ENCODE measurements around the gene MDM2. TPM values are rescaled to one million over a fixed set of nuclear protein-coding genes. Genes with fewer than 3 reads are reported as not detected.

Gene MDM2
- total and polyA plus RNA-seq, 10 of the 15 experiments (the other 5 are each of a cell fraction or from before 2014, with no cell fraction given), result 48.2 to 174 (median 85.0) TPM

- no peak for ATAC-seq
- FAIRE-seq, result no peak
- Histone ChIP-seq H3K4me2 (ENCODE audit: control insufficient read depth, insufficient read depth) (no peak overlapping the region), H3K79me2 (ENCODE audit: control insufficient read depth, insufficient read depth, low read length) (no peaks in the 10 kb centered on the region), H2AFZ (ENCODE audit: control insufficient read depth, low read depth, low read length) (no peak overlapping the region), H3K4me3 (no peak overlapping the region), H3K36me3 (ENCODE audit: control insufficient read depth in 2 of 2, insufficient read depth in 2 of 2, low read length in 1 of 2) (peaks cover 0 to 3% of the 10 kb centered on the region in 2 experiments; a peak in 1 of 4 replicates), H3K9me3 (replicated peaks; ENCODE audit: control insufficient read depth, insufficient read depth, low read length) (no peaks in the 10 kb centered on the region), H3K27me3 (replicated peaks in 1 of 2; ENCODE audit: control insufficient read depth in 2 of 2, insufficient read depth in 2 of 2, low read length in 1 of 2) (no peaks in the 10 kb centered on the region), H4K20me1 (ENCODE audit: control insufficient read depth, insufficient read depth) (no peaks in the 10 kb centered on the region), H3K27ac (ENCODE audit: control insufficient read depth, insufficient read depth) (no peak overlapping the region), H3K4me1 (ENCODE audit: control insufficient read depth, insufficient read depth, low read length) (no peaks in the 10 kb centered on the region), H3K9ac (ENCODE audit: control insufficient read depth, insufficient read depth, low read length) (no peak overlapping the region)
- ChIA-PET CTCF (interaction anchor here (1.0 kb wide), 1 partner anchor 9 kb away, joined by 4 read pairs; no protein-coding TSS in a partner anchor), SMC1A (ENCODE audit: uncharacterized antibody, unreplicated experiment) (interaction anchor here (1.7 kb wide), 1 partner anchor 11 kb away, joined by 6 read pairs; no protein-coding TSS in a partner anchor), POLR2A (interaction anchor here (0.6 to 1.1 kb wide), 2 partner anchors 14 to 201 kb away, joined by 3 to 4 read pairs; no protein-coding TSS in a partner anchor), RAD21 (ENCODE audit: unreplicated experiment) (no interaction called here)
- TSS peak; percentile 38 for BruUV-seq (replicated peaks)
- WGBS (ENCODE audit: insufficient coverage, insufficient replicate concordance, low lambda C conversion rate, missing lambda C conversion rate), result 96% methylated on average over 3 of the region's 3 CpGs
- in situ Hi-C loops (cut with MboI) (no loop called here), intact Hi-C loops (cut with micrococcal nuclease; ENCODE audit: unreplicated experiment) (no loop called here)
- TF ChIP-seq FOXK2 (IDR thresholded peaks at IDR 0.05) (no peak), JUNB (IDR thresholded peaks at IDR 0.05) (no peak), SP1 (IDR thresholded peaks at IDR 0.05; ENCODE audit: low read depth, low read length) (no peak), GABPA (IDR thresholded peaks at IDR 0.05; ENCODE audit: low read depth) (no peak), ZNF274 (IDR thresholded peaks at IDR 0.05; ENCODE audit: insufficient read depth, insufficient read length) (no peak), RB1 (IDR thresholded peaks at IDR 0.05; ENCODE audit: borderline replicate concordance) (no peak), BHLHE40 (IDR thresholded peaks at IDR 0.05; ENCODE audit: borderline replicate concordance in 1 of 2, low read depth in 2 of 2, low read length in 1 of 2) (no peak), HSF1 (IDR thresholded peaks at IDR 0.05; ENCODE audit: low read depth, low read length) (no peak), SREBF1 (IDR thresholded peaks at IDR 0.05; ENCODE audit: low read length) (no peak), ZNF622 (IDR thresholded peaks at IDR 0.05) (no peak), EED (IDR thresholded peaks at IDR 0.05; ENCODE audit: low read depth) (no peak), SPI1 (IDR thresholded peaks at IDR 0.05; ENCODE audit: borderline replicate concordance, insufficient read depth, low read depth, low read length) (no peak), IKZF2 (IDR thresholded peaks at IDR 0.05) (no peak)
- DNase-seq (ENCODE audit: low read depth, low spot score), result no peak
Observed at GRCh38 chr12:68762691-68763090, 45.3 kb upstream of the MDM2 start.

Data from GM12878 (cell line).